HG03342 (cell line): ENCODE data around the gene GALNTL6.

Source experiments
- ATAC-seq: cut with Tn5 transposase; IDR thresholded peaks from one replicate; pipeline ENCODE4 v1.9.1; 2021; ENCODE audit warnings: mild to moderate bottlenecking, moderate library complexity; ENCODE audit not compliant: unreplicated experiment

Gene GALNTL6

DNA sequence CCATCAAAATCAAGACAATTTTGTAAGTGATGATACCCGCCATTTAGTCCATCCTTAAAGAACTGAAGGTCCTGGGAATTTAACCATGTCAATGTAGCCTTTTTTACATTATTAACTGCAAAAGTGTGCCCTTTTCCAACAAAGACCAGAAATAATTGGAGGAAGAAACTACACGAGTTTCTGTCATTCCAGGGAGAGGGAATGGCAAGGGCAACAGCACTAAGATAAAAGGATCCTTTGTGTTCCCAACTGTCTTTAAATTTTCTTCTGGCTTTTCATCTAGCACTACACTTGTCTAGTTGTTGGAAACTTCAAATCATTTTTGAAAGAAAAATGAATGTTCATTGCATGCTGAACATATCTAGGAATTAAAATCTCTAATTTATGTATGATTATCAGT lies 286.2 kb downstream of the GALNTL6 start:
- ATAC-seq = no peak

- no peak for ATAC-seq
These were observed 290.3 kb downstream of the GALNTL6 start for GRCh38 chr4:172103456-172103855.

GRCh38 chr4:172104539-172104938 lies 291.3 kb downstream of the GALNTL6 start:
- no peak for ATAC-seq

GRCh38 chr4:172105918-172106317 lies 292.7 kb downstream of the GALNTL6 start:
- no peak for ATAC-seq

DNA sequence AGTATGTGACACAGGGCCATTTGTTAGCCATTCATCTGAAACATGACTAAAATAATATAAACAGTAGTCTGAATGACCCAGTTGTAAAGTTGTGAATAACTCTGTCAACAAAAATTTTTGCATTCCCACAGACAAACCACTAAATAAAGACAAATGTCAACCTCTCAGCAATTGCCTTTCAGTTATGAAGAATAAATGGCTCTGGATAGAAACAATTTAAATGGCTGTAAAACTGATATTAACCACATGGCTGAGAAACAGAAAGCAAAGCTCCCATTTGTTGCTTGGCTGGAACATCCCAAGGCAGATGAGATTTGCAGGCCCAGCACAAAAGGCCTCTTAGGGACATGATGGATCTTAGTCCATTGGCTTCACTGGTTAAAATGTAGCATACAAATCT lies 296.3 kb downstream of the GALNTL6 start:
- no peak for ATAC-seq

GRCh38 chr4:172124656-172125308 lies 311.6 kb downstream of the GALNTL6 start:
- no peak for ATAC-seq

DNA sequence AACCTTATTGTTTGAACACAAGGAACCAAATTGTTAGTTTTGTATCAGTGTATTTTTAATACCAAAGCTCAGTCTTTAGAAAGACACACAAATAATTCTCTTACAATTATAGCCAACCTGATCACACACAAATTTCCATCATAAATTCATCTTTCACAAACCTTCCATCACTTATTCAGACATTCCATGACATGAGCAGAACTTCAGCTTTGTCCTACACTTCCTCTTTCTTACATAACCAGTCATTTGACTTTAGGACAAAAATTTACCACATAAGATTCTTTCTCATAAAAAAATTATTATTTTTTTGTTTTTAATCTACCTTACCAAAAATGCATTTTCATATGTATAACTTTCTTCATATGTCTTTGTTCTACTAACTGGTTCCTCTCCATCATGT lies 312.2 kb downstream of the GALNTL6 start:
- ATAC-seq = no peak

GRCh38 chr4:172127168-172127567 lies 314.0 kb downstream of the GALNTL6 start:
- ATAC-seq = no peak

DNA sequence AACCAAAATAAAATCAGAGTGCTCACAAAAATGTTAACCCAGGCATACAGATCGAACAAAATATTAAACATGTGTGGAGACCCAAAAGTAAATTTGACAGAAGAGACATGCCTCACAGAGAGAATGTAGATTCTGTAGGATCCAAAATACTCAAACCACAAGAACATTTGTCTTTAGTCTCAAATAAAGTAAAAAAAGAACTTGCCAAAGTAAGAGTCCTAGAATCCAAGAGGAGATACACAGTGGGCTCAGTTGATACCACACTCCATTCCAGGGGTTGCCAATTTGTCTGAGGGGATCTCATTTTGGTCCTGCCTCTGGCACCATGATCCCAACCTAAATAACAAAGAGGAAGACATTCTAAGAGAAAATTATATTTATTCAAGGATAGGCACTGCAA lies 316.4 kb downstream of the GALNTL6 start:
- no peak for ATAC-seq

GRCh38 chr4:172134521-172134920 lies 321.3 kb downstream of the GALNTL6 start:
- ATAC-seq = no peak

DNA sequence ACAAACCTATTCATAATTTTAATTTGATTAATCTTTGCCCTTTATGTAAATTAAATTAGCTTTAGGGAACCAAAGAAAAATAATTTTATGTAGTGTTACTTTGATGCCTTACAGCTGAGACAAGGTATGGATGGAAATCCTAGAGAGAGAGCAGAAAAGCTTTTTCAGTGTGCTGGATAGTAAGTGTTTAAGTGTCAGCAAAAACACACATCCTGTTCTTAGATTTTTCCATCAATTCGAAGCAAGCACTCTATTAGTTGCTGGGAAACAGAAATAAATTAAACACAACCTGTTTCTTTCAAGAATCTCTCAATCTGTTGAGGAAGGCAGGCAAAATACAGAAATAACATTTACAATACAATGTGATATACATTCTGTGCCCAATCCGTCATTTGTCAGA lies 327.8 kb downstream of the GALNTL6 start:
- no peak for ATAC-seq

DNA sequence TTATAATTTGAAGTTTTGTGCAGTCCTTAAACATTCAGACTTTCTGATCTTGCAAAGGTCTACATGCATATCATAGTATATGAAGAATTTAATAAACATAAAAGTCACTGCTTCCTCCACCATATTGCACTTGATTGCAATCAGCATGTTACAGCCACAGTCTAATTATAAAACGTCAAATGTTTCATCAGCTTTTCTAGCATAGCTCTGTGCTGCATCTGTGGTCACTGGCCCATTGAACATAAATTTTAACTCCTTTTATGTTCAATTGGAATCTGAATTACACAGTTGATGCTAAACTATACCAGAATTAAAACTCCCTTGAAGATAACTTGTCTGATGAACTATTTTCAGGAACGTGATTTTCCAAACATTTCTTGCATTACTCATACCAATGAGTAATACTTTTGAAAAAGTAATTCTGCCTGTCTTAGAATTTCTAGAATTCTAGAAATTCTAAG lies 329.1 kb downstream of the GALNTL6 start:
- no peak for ATAC-seq

- no peak for ATAC-seq
These were observed 330.6 kb downstream of the GALNTL6 start for GRCh38 chr4:172143605-172144314.

- ATAC-seq = no peak
These were observed 334.5 kb downstream of the GALNTL6 start for GRCh38 chr4:172147687-172148086.

DNA sequence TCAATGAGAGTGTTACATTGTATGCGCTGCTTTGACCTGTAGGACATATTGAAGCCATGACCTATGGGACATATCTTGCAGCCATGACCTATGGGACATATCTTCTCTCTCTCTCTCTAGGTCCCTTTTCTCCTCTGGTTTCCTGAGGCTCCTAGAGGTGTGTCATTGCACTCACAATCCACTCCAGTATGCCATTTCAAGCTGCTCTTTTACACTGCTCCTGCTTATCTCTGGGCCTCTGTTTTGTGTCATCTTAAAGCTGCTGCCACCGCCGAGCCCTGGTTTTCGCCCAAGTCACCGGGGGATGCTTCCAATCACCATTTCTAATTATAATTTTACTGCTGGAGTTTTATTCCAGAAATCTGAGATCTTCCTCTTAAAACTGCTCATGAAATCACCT lies 336.1 kb downstream of the GALNTL6 start:
- no peak for ATAC-seq

DNA sequence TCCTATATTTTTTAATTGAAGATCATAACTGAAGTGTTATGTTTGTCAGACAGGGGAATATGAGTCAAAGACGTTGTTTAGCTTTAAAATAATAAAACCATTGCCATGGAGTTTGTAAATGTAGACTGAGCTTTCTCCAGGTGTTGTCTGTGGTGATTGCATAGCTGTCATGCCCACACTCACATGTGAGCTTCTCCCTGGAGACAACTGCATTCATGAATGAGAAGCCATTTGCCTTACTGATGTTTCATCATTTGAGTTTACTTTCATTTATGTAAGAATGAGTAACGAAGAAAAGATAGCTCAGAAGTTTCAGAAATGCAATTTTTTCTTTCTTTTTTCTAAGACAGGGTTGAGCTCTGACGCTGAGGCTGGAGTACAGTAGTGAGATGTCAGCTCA lies 339.1 kb downstream of the GALNTL6 start:
- ATAC-seq = no peak

- no peak for ATAC-seq
These were observed 340.5 kb downstream of the GALNTL6 start for GRCh38 chr4:172153719-172154118.

- ATAC-seq = no peak
These were observed 342.7 kb downstream of the GALNTL6 start for GRCh38 chr4:172155838-172156345.

- ATAC-seq = no peak
These were observed 344.7 kb downstream of the GALNTL6 start for GRCh38 chr4:172157946-172158345.

GRCh38 chr4:172163215-172163614 lies 350.0 kb downstream of the GALNTL6 start:
- ATAC-seq = no peak

DNA sequence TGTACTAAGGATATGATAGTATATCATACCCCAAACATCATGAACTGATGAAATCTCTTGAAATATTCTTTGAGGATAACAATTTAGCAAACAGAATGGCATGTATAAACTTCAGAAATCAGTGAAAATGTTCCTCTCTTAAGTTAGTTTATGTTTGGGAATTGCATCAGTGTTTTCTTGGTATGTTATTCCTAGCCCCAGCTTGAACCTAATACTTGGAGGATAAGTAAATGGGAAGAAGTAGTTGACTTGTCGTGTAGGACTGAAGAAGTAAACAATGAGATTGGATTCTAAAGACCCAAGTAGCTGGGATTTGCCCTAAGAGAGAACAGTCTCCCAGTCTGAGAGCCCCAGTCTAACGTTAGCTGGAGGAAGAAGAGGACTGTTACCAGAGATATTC lies 355.7 kb downstream of the GALNTL6 start:
- no peak for ATAC-seq

DNA sequence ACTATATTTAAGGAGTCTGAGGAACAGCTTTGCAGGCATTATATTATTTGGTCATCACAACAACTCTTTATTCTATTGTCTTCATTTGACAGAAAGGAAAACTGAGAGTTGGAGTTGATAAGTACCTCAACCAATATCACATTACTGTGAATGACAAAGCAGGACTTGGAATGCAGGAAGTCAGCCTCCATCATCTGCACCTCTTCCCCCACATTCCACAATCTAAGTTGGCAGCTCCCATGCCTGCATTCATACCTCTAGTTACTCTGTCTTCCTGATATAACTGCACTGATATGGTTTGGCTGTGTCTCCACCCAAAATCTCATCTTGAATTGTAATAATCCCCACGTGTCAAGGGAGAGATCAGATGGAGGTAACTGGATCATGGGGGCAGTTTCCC lies 356.7 kb downstream of the GALNTL6 start:
- ATAC-seq = no peak
